SK-N-SH (cell line): ENCODE measurements around the gene KDM1A. TPM values are rescaled to one million over a fixed set of nuclear protein-coding genes. Genes with fewer than 3 reads are reported as not detected.

Experiments used
- CTCF ChIA-PET: fragments of 300-600, 350-600 bp; formaldehyde crosslinking; extraction: SDS; loops from one replicate; lab custom pipeline; 2021; lab: Yijun Ruan, JAX
- POLR2A ChIA-PET: fragments of 350-600 bp; sonication (Branson Sonifier 250); formaldehyde crosslinking; extraction: SDS; loops from one replicate; lab custom pipeline; 2020; ENCODE audit warnings: antibody characterized with exemption, inconsistent platforms; lab: Yijun Ruan, JAX
- DNase-seq: peaks from one replicate; pipeline ENCODE4 v3.0.0; 2012
- H2AFZ ChIP-seq: fragments of 200-600 bp; sonication (generic); 2 replicates; pipeline ENCODE4 v1.8.1; 2016; ENCODE audit warnings: antibody characterized with exemption, mild to moderate bottlenecking, low read depth
- H3F3A ChIP-seq: fragments of 200-600 bp; sonication (generic); replicated peaks from 2 replicates; pipeline ENCODE3; 2016; ENCODE audit warnings: antibody characterized with exemption, mild to moderate bottlenecking; ENCODE audit not compliant: insufficient read depth
- H3K27ac ChIP-seq, 2 experiments: fragments of 200-500 bp in 1 of 2; fragments of 200-600 bp in 1 of 2; sonication (Bioruptor generic) in 1 of 2; sonication (generic), shearing (Covaris generic) in 1 of 2; 2 replicates each; pipeline versions ENCODE4 v1.5.1 to v1.6.1; 2014 to 2016; ENCODE audit warnings: low read depth in 2 of 2, inconsistent platforms in 1 of 2, low read length in 1 of 2, mild to moderate bottlenecking in 1 of 2, mixed read lengths in 1 of 2
- H3K27me3 ChIP-seq: fragments of 200-600 bp; sonication (generic), shearing (Covaris generic); 2 replicates; pipeline ENCODE4 v1.6.1; 2016; ENCODE audit warnings: mixed run types; ENCODE audit not compliant: insufficient read depth
- H3K36me3 ChIP-seq, 2 experiments: fragments of 200-500 bp in 1 of 2; fragments of 200-600 bp in 1 of 2; sonication (Bioruptor generic) in 1 of 2; sonication (generic) in 1 of 2; replicated peaks in 1 of 2; 2 replicates each; pipeline versions ENCODE3 to v1.5.1; 2014 to 2016; ENCODE audit warnings: low read length in 1 of 2, mild to moderate bottlenecking in 1 of 2; ENCODE audit not compliant: insufficient read depth in 2 of 2, control insufficient read depth in 1 of 2
- H3K4me1 ChIP-seq, 2 experiments: fragments of 200-500 bp in 1 of 2; fragments of 200-600 bp in 1 of 2; sonication (Bioruptor generic) in 1 of 2; sonication (generic), shearing (Covaris generic) in 1 of 2; 2 replicates each; pipeline versions ENCODE4 v1.5.1 to v1.6.1; 2014 to 2016; ENCODE audit warnings: low read depth in 1 of 2, low read length in 1 of 2, mixed run types in 1 of 2; ENCODE audit not compliant: insufficient read depth in 2 of 2, control insufficient read depth in 1 of 2
- H3K4me2 ChIP-seq: fragments of 200-600 bp; sonication (generic), shearing (Covaris generic); 2 replicates; pipeline ENCODE4 v1.6.1; 2017; ENCODE audit warnings: mixed run types
- H3K4me3 ChIP-seq, 2 experiments: fragments of 200-500 bp in 1 of 2; fragments of 200-600 bp in 1 of 2; sonication (Bioruptor generic) in 1 of 2; sonication (generic), shearing (Covaris generic) in 1 of 2; 2 replicates each; pipeline versions ENCODE4 v1.5.1 to v1.8.1; 2014 to 2016; ENCODE audit warnings: low read depth in 2 of 2, inconsistent platforms in 1 of 2, low read length in 1 of 2, mild to moderate bottlenecking in 1 of 2, mixed read lengths in 1 of 2, moderate library complexity in 1 of 2
- H3K79me2 ChIP-seq: fragments of 200-600 bp; sonication (generic); 2 replicates; pipeline ENCODE4 v1.8.1; 2017; ENCODE audit warnings: mild to moderate bottlenecking; ENCODE audit not compliant: insufficient read depth
- H3K9ac ChIP-seq: fragments of 200-600 bp; sonication (generic); 2 replicates; pipeline ENCODE4 v1.6.1; 2017; ENCODE audit warnings: mixed run types
- H3K9me2 ChIP-seq: fragments of 200-600 bp; sonication (generic); 2 replicates; pipeline ENCODE4 v1.6.1; 2017; ENCODE audit warnings: mixed run types
- H3K9me3 ChIP-seq: fragments of 200-600 bp; sonication (generic); 2 replicates; pipeline ENCODE4 v1.6.1; 2017; ENCODE audit warnings: mixed run types, mild to moderate bottlenecking, moderate library complexity
- H4K20me1 ChIP-seq: fragments of 200-600 bp; sonication (generic); 2 replicates; pipeline ENCODE4 v1.6.1; 2017; ENCODE audit warnings: mild to moderate bottlenecking, mixed run types; ENCODE audit not compliant: insufficient read depth
- CHD2 ChIP-seq: fragments of 150-350 bp; IDR thresholded peaks from 2 replicates; pipeline ENCODE4 v1.6.1; 2018; ENCODE audit warnings: low read length; ENCODE audit not compliant: partially characterized antibody
- ELF1 ChIP-seq: IDR thresholded peaks from 2 replicates; pipeline ENCODE4 v1.4.0; 2012
- EP300 ChIP-seq, 2 experiments: IDR thresholded peaks; 2 replicates each; pipeline versions ENCODE4 v1.4.0 to v1.6.1; 2012; ENCODE audit warnings: borderline replicate concordance in 1 of 2, low read depth in 1 of 2, low read length in 1 of 2
- FOXJ3 ChIP-seq: sonication (generic); formaldehyde crosslinking; IDR thresholded peaks from 2 replicates; pipeline ENCODE4 v1.5.1; 2020; ENCODE audit warnings: mild to moderate bottlenecking, missing genetic modification reagents
- FOXM1 ChIP-seq: IDR thresholded peaks from 2 replicates; pipeline ENCODE4 v1.4.0; 2012; ENCODE audit warnings: low read depth, mild to moderate bottlenecking
- GATA2 ChIP-seq: sonication (generic); formaldehyde crosslinking; IDR thresholded peaks from 2 replicates; pipeline ENCODE4 v1.5.0; 2020; ENCODE audit warnings: mild to moderate bottlenecking, missing genetic modification reagents
- IRF3 ChIP-seq: fragments of 150-350 bp; IDR thresholded peaks from 2 replicates; pipeline ENCODE4 v1.6.1; 2016; ENCODE audit warnings: mild to moderate bottlenecking, low read depth, low read length
- JUND ChIP-seq: IDR thresholded peaks from 2 replicates; pipeline ENCODE4 v1.4.0; 2012
- MAX ChIP-seq: IDR thresholded peaks from 2 replicates; pipeline ENCODE4 v1.4.0; 2012; ENCODE audit warnings: low read depth
- MEF2A ChIP-seq: IDR thresholded peaks from 2 replicates; pipeline ENCODE4 v1.4.0; 2012; ENCODE audit warnings: low read depth, borderline replicate concordance
- NFIC ChIP-seq: IDR thresholded peaks from 2 replicates; pipeline ENCODE4 v1.4.0; 2012; ENCODE audit warnings: borderline replicate concordance
- NRF1 ChIP-seq: IDR thresholded peaks from 2 replicates; pipeline ENCODE4 v1.6.1; 2012; ENCODE audit warnings: low read depth, mild to moderate bottlenecking, low read length
- RCOR1 ChIP-seq: fragments of 150-350 bp; IDR thresholded peaks from 2 replicates; pipeline ENCODE4 v1.6.1; 2017; ENCODE audit warnings: antibody characterized with exemption, low read length
- RFX5 ChIP-seq: IDR thresholded peaks from 2 replicates; pipeline ENCODE4 v1.6.1; 2012; ENCODE audit warnings: mild to moderate bottlenecking, improper control_type of control experiment, low read length
- RXRA ChIP-seq: IDR thresholded peaks from 2 replicates; pipeline ENCODE4 v1.4.0; 2012; ENCODE audit warnings: low read depth, mild to moderate bottlenecking, borderline replicate concordance
- SIN3A ChIP-seq: IDR thresholded peaks from 2 replicates; pipeline ENCODE4 v1.6.1; 2012; ENCODE audit warnings: low read depth, mild to moderate bottlenecking, low read length, moderate library complexity, borderline replicate concordance
- SMC3 ChIP-seq: IDR thresholded peaks from 2 replicates; pipeline ENCODE4 v1.6.1; 2012; ENCODE audit warnings: low read depth, low read length, improper control_type of control experiment
- TCF12 ChIP-seq: IDR thresholded peaks from 2 replicates; pipeline ENCODE4 v1.4.0; 2012
- TEAD4 ChIP-seq: IDR thresholded peaks from 2 replicates; pipeline ENCODE4 v1.4.0; 2012; ENCODE audit warnings: mild to moderate bottlenecking, borderline replicate concordance; ENCODE audit not compliant: insufficient read depth
- USF1 ChIP-seq: IDR thresholded peaks from 2 replicates; pipeline ENCODE4 v1.4.0; 2012; ENCODE audit warnings: low read depth, borderline replicate concordance
- YY1 ChIP-seq: IDR thresholded peaks from 2 replicates; pipeline ENCODE4 v1.4.0; 2012; ENCODE audit warnings: low read depth, mild to moderate bottlenecking
- ZBTB33 ChIP-seq: IDR thresholded peaks from 2 replicates; pipeline ENCODE4 v1.4.0; 2012; ENCODE audit warnings: low read depth, borderline replicate concordance
- WGBS: methylation state at CpG from one replicate; pipeline ENCODE4 v1.1.6; 2017; ENCODE audit warnings: low lambda C conversion rate; 5-methylcytosine and 5-hydroxymethylcytosine counted together
- polyA plus RNA-seq, 3 experiments: library from polyadenylated mRNA; depleted of rRNA; stranded (reverse); fragments of >200 nt; gene quantifications; 2 replicates each; pipeline ENCODE4 v1.2.3, GENCODE V29; 2012

The KDM1A gene
- polyA plus RNA-seq, 1 of the 3 experiments (the other 2 are of a cell fraction) = 71.0 TPM

- ChIA-PET POLR2A (no interaction called here), CTCF (interaction anchor here (1.1 to 2.6 kb wide), 2 partner anchors 15 to 141 kb away, joined by 4 to 9 read pairs; no protein-coding TSS in a partner anchor)
- TF ChIP-seq NFIC = no peak
- TF ChIP-seq ELF1 = no peak
- TF ChIP-seq IRF3 = no peak
- TF ChIP-seq SIN3A = no peak
- TF ChIP-seq RXRA = no peak
- TF ChIP-seq USF1 = no peak
- TF ChIP-seq FOXJ3 (CRISPR knock-in tag) = no peak
- TF ChIP-seq FOXM1 = no peak
- Histone ChIP-seq H3K27me3 (no peaks in the 10 kb centered on the region), H3K79me2 (peaks cover 80% of the 10 kb centered on the region), H3K4me3 (no peak overlapping the region), H3K9me2 (no peaks in the 10 kb centered on the region), H4K20me1 (peaks cover 17% of the 10 kb centered on the region), H3K9ac (no peak overlapping the region), H3K27ac (peak overlapping the region in 1 of 2 experiments; percentile 22; a peak in 1 of 4 replicates), H3K36me3 (peaks cover 0 to 20% of the 10 kb centered on the region in 2 experiments), H3F3A (peaks cover 11% of the 10 kb centered on the region), H2AFZ (no peak overlapping the region), H3K4me1 (peaks cover 0 to 7% of the 10 kb centered on the region in 2 experiments; a peak in 2 of 4 replicates), H3K4me2 (no peak overlapping the region), H3K9me3 (no peaks in the 10 kb centered on the region)
- no peak for DNase-seq
- WGBS = 96% methylated on average over 3 of the region's 3 CpGs
Observed at GRCh38 chr1:23044035-23044434, 24.8 kb downstream of the KDM1A start.

GRCh38 chr1:23050201-23050600 is 30.9 kb downstream of the KDM1A start:
- POLR2A ChIA-PET = no interaction called here
- 87% methylated on average over 7 of the region's 7 CpGs for WGBS
- Histone ChIP-seq H3F3A (peaks cover 19% of the 10 kb centered on the region), H3K9ac (no peak overlapping the region), H3K9me3 (no peaks in the 10 kb centered on the region), H3K79me2 (peaks cover 77% of the 10 kb centered on the region), H4K20me1 (peaks cover 21% of the 10 kb centered on the region), H3K9me2 (no peaks in the 10 kb centered on the region), H3K36me3 (peaks cover 30 to 34% of the 10 kb centered on the region in 2 experiments), H3K27ac (peak overlapping the region in 1 of 2 experiments; percentile 5; a peak in 1 of 4 replicates), H3K4me3 (no peak overlapping the region), H3K4me1 (peaks cover 4 to 15% of the 10 kb centered on the region in 2 experiments), H2AFZ (no peak overlapping the region), H3K27me3 (no peaks in the 10 kb centered on the region), H3K4me2 (no peak overlapping the region)
- TF ChIP-seq TCF12 (no peak), IRF3 (no peak), SMC3 (no peak), MEF2A (no peak), MAX (no peak), YY1 (no peak), SIN3A (no peak), GATA2 (CRISPR knock-in tag) (no peak), RCOR1 (no peak), EP300 (IDR thresholded peaks at IDR 0.05; ENCODE audit: borderline replicate concordance in 1 of 2, low read depth in 1 of 2, low read length in 1 of 2) (no peak), RXRA (no peak), JUND (no peak), ELF1 (no peak), RFX5 (no peak), NRF1 (no peak), TEAD4 (no peak), NFIC (no peak), CHD2 (no peak), ZBTB33 (no peak)
- no peak for DNase-seq
- CTCF ChIA-PET = interaction anchor here (1.0 to 1.1 kb wide), 2 partner anchors 9 to 134 kb away, joined by 3 to 5 read pairs; no protein-coding TSS in a partner anchor
